GM10266 (cell line): Measurements from ENCODE around the gene ABCC1.

Source experiments
- DNase-seq: peaks from one replicate; pipeline ENCODE4 v3.0.0; 2012; ENCODE audit errors: extremely low spot score
- TF ChIP-seq, protein P1 (sequence below): IDR thresholded peaks from 2 replicates; pipeline ENCODE4 v1.5.1; 2012; ENCODE audit warnings: mild to moderate bottlenecking, low read depth; ENCODE audit not compliant: control insufficient read depth, insufficient read depth; ENCODE audit errors: missing control alignments

Gene ABCC1

DNA sequence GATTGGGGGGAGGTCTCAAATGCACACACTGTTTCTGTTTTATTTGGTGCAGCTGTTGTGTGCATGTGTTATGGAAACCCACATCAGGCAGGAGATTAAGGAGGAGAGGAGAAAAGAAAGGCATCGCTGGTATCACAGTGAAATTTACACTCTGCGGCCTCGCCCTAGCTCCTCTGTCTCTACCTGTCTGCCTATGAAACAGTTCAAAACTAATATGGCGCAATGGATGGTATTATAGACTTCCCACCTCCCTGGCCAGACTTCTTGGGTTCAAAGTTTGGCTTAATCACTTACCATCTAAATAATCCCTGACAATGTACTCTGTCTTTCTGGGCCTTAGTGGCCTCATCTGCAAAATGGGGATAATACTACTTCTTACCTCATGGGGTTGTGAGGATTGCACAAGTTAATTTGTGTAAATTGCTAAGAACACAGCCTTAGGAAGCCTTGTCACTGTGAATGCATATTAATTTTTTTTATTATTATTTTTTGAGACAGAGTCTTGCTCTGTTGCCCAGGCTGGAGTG is 1.4 kb upstream of the ABCC1 start:
- TF ChIP-seq, protein P1, sequence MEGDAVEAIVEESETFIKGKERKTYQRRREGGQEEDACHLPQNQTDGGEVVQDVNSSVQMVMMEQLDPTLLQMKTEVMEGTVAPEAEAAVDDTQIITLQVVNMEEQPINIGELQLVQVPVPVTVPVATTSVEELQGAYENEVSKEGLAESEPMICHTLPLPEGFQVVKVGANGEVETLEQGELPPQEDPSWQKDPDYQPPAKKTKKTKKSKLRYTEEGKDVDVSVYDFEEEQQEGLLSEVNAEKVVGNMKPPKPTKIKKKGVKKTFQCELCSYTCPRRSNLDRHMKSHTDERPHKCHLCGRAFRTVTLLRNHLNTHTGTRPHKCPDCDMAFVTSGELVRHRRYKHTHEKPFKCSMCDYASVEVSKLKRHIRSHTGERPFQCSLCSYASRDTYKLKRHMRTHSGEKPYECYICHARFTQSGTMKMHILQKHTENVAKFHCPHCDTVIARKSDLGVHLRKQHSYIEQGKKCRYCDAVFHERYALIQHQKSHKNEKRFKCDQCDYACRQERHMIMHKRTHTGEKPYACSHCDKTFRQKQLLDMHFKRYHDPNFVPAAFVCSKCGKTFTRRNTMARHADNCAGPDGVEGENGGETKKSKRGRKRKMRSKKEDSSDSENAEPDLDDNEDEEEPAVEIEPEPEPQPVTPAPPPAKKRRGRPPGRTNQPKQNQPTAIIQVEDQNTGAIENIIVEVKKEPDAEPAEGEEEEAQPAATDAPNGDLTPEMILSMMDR: no peak
- no peak for DNase-seq

DNA sequence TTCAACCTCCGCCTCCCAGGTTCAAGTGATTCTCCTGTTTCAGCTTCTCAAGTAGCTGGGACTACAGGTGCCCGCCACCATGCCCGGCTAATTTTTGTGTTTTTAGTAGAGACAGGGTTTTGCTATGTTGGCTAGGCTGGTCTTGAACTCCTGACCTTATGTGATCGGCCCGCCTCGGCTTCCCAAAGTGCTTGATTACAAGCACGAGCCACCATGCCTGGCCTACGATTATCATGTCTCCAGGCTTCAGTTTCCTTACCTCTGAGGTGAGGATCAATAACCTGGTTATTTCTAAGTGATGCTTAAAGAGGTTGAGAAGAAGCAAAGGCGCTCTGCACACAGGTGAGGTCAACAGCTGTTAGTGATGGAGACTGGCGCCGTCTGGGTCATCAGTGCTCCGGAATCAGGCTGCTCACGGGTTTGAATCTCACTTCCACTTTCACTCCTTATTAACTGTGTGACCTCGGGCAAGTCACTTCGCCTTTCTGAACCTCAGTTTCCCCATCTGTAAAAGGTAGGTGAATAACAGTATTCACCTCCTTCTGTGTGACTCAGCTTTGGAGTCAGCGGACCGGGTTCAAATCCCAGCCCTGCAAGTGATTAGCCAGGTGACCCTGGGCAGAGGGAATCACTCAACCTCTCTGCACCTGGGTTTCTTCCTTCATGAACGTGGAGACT is 745 bp upstream of the ABCC1 start:
- TF ChIP-seq, protein P1: no peak
- peak; percentile 60 for DNase-seq

DNA sequence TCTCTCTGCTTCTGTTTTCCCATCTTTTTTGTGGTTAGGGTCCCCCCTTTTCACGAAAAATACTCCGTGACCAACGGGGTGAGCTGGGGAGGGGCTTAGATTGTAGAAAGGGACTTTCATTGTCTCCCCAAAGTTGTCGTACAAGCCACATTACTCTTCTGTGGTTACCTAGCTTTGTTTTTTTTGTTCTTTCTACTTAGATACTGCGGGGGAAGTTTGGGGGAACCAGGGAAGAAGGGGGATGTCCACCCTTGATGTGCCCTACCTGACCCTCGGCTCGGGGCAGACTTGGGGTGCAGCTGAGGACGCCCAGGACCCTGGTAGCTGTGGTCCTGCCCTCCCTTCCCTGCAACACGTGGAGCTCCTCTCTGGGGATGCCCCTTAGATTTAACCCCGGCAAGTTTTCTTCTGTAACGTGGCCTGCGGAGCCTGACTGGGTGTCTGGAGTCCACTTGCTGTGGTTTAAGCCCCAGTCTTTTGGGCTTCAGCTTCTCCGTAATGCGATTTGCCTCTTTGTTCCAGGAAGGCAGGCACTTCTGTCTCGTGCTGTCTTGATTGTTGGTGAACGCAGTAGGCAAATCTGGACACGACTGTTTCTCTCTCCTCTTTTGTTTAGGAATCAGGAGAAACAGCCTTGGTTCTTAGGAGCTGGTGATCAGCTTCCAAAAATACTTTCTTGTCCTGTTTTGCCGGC is 892 bp downstream of the ABCC1 start:
- TF ChIP-seq, protein P1: no peak
- peak; percentile 76 for DNase-seq

DNA sequence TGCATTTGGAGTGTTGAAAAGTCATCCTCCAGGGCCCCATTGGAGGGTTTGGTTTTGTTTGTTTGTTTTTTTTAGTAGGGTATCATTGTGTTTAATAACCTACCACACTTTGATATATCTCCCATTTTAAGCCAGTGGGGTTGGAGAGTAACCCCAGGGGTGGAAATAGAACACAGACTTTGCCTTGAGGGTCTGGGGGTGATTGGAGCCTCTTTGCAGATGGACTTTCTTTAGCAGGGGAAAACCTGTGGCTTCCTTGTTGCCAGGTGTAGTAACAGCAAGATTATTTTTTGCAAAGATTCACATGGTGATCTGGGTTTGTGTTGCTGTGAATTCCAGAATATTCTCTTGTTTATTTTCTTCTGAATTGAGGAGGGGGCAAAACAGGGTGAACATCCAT is 1.5 kb downstream of the ABCC1 start:
- no peak for DNase-seq
- TF ChIP-seq, protein P1: no peak

DNA sequence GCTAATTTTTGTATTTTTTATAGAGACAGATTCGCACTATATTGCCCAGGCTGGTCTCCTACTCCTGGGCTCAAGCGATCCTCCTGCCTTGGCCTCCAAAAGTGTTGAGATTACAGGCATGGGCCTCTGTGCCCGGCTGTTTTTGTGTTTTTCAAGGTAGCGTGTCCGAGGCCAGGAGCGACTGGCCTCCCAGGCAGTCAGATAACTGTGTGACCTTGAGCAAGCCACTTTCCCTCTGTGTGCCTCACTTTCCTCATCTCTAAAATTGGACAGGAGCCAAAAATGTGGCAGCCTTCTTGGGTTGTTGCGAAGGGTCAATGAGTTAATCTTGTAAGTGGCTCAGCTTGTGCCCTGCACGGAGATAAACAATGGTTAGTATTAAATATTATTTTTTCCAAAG is 2.4 kb downstream of the ABCC1 start:
- DNase-seq: no peak
- TF ChIP-seq, protein P1: no peak

DNA sequence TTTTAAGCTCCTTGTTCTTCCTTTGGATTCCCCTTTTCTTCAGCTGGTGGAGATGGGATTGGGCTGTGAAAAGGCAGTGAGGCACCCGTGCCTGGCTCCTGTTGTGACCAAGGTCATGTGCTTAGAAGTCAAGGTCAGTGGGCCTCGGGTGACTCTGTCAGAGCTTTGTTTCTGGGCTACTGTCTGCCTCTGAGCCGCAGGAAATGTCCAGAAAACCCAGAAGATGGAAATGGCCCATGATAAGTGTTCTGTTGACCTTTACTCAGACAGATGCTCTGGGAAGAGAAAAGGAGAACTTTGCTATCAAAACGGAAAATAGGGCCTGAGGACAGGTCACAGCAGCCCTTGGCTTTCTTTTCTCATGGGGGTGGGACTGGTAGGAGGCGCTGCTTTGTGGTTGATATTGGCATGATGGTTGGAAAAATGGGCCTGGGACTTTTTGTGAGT is 2.9 kb downstream of the ABCC1 start:
- DNase-seq: no peak

More for the DNA sequence above, 2.9 kb downstream of the ABCC1 start:
- TF ChIP-seq, protein P1: no peak
